K562 (cell line): ENCODE measurements around the gene AJUBA.

Experiments used
- EZH2 ChIP-seq: IDR thresholded peaks from 2 replicates; pipeline ENCODE4 v1.6.1; 2012; ENCODE audit warnings: low read depth, mild to moderate bottlenecking, inconsistent platforms, low read length, borderline replicate concordance
- FOXK1 ChIP-seq: sonication (generic); formaldehyde crosslinking; IDR thresholded peaks from 2 replicates; pipeline ENCODE4 v1.8.0; 2022; ENCODE audit warnings: missing genetic modification reagents, mild to moderate bottlenecking, borderline replicate concordance
- KAT7 ChIP-seq: sonication (generic); formaldehyde crosslinking; IDR thresholded peaks from 2 replicates; pipeline ENCODE4 v1.8.0; 2022; ENCODE audit warnings: missing genetic modification reagents, mild to moderate bottlenecking, borderline replicate concordance
- NR2C2 ChIP-seq, 2 experiments: fragments of 200-800 bp in 1 of 2; sonication (Bioruptor generic) in 1 of 2; sonication (generic) in 1 of 2; formaldehyde crosslinking in 1 of 2; IDR thresholded peaks; 2 replicates each; pipeline versions ENCODE4 v1.6.1 to v1.8.0; 2016 to 2022; ENCODE audit warnings: mild to moderate bottlenecking in 1 of 2, missing compliant biosample characterization in 1 of 2, missing genetic modification characterization in 1 of 2, missing genetic modification reagents in 1 of 2
- SREBF2 ChIP-seq: sonication (generic); formaldehyde crosslinking; IDR thresholded peaks from 2 replicates; pipeline ENCODE4 v1.4.0; 2020; ENCODE audit warnings: mild to moderate bottlenecking, missing genetic modification reagents
- SRF ChIP-seq, 2 experiments: fragments of 250-450, 450-650 bp in 1 of 2; sonication (Bioruptor Pico) in 1 of 2; sonication (generic) in 1 of 2; formaldehyde crosslinking; IDR thresholded peaks; 2 replicates each; pipeline versions ENCODE4 v1.5.0 to v1.5.1; 2020 to 2022; ENCODE audit warnings: mild to moderate bottlenecking in 1 of 2, missing genetic modification reagents in 1 of 2
- ZC3H11A ChIP-seq: IDR thresholded peaks from 2 replicates; pipeline ENCODE4 v1.6.1; 2012; ENCODE audit warnings: low read depth, low read length, improper control_type of control experiment
- ZFP36 ChIP-seq: fragments of 150-350 bp; IDR thresholded peaks from 2 replicates; pipeline ENCODE4 v1.6.1; 2018; ENCODE audit warnings: low read length, low read depth; ENCODE audit not compliant: partially characterized antibody
- ZNF143 ChIP-seq: sonication (generic); formaldehyde crosslinking; IDR thresholded peaks from 2 replicates; pipeline ENCODE4 v1.9.0; 2022; ENCODE audit warnings: mild to moderate bottlenecking, missing genetic modification reagents
- TF ChIP-seq, protein P1 (sequence below), 2 experiments: fragments of 450-650 bp; IDR thresholded peaks; 2 replicates each; pipeline ENCODE4 v1.6.1; 2016
- TF ChIP-seq, protein P2 (sequence below): sonication (generic); formaldehyde crosslinking; IDR thresholded peaks from 2 replicates; pipeline ENCODE4 v1.9.0; 2022; ENCODE audit warnings: mild to moderate bottlenecking, missing genetic modification reagents
- TF ChIP-seq, protein P3 (sequence below): fragments of 450-650 bp; conservative IDR thresholded peaks from 2 replicates; pipeline ENCODE4 v1.6.1; 2016; ENCODE audit warnings: missing genetic modification characterization, low read depth, mild to moderate bottlenecking, control low read depth, missing compliant biosample characterization
- TF ChIP-seq, protein P4 (sequence below): IDR thresholded peaks from 2 replicates; pipeline ENCODE4 v1.6.1; 2016; ENCODE audit warnings: missing genetic modification characterization, missing compliant biosample characterization

DNA sequence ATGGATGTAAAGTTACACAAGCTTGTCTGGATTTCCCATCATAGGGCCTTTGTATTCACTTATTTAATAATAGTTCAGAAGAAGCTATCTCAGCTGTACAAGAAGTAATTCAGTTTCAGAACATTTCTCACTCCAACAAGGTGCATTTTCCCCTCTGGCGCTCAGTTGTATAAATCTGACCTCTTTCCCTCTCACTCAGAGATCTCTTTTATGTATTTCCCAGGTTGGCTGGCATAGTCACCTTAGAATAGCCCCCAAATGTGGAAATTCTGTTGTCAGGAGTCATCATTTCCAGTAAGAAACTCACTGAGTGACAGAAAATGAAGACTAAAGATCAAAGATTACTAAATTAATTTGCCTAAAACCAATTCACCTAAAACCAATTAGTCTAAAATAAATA lies 11.2 kb downstream of the AJUBA start:
- TF ChIP-seq NR2C2 (CRISPR knock-in tag; IDR thresholded peaks at IDR 0.05) (no peak), NR2C2 (tag; IDR thresholded peaks at IDR 0.05) (no peak), ZFP36 (no peak), EZH2 (no peak), SRF (CRISPR knock-in tag; IDR thresholded peaks at IDR 0.05) (no peak), ZC3H11A (no peak), FOXK1 (CRISPR knock-in tag) (no peak), KAT7 (CRISPR knock-in tag) (no peak), SREBF2 (no peak), ZNF143 (no peak)
- TF ChIP-seq, protein P1, sequence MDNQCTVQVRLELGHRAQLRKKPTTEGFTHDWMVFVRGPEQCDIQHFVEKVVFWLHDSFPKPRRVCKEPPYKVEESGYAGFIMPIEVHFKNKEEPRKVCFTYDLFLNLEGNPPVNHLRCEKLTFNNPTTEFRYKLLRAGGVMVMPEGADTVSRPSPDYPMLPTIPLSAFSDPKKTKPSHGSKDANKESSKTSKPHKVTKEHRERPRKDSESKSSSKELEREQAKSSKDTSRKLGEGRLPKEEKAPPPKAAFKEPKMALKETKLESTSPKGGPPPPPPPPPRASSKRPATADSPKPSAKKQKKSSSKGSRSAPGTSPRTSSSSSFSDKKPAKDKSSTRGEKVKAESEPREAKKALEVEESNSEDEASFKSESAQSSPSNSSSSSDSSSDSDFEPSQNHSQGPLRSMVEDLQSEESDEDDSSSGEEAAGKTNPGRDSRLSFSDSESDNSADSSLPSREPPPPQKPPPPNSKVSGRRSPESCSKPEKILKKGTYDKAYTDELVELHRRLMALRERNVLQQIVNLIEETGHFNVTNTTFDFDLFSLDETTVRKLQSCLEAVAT (IDR thresholded peaks at IDR 0.05): no peak
- TF ChIP-seq, protein P2, sequence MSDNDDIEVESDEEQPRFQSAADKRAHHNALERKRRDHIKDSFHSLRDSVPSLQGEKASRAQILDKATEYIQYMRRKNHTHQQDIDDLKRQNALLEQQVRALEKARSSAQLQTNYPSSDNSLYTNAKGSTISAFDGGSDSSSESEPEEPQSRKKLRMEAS (CRISPR knock-in tag): no peak
- TF ChIP-seq, protein P3, sequence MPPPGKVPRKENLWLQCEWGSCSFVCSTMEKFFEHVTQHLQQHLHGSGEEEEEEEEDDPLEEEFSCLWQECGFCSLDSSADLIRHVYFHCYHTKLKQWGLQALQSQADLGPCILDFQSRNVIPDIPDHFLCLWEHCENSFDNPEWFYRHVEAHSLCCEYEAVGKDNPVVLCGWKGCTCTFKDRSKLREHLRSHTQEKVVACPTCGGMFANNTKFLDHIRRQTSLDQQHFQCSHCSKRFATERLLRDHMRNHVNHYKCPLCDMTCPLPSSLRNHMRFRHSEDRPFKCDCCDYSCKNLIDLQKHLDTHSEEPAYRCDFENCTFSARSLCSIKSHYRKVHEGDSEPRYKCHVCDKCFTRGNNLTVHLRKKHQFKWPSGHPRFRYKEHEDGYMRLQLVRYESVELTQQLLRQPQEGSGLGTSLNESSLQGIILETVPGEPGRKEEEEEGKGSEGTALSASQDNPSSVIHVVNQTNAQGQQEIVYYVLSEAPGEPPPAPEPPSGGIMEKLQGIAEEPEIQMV (tag): no peak
- TF ChIP-seq, protein P4, sequence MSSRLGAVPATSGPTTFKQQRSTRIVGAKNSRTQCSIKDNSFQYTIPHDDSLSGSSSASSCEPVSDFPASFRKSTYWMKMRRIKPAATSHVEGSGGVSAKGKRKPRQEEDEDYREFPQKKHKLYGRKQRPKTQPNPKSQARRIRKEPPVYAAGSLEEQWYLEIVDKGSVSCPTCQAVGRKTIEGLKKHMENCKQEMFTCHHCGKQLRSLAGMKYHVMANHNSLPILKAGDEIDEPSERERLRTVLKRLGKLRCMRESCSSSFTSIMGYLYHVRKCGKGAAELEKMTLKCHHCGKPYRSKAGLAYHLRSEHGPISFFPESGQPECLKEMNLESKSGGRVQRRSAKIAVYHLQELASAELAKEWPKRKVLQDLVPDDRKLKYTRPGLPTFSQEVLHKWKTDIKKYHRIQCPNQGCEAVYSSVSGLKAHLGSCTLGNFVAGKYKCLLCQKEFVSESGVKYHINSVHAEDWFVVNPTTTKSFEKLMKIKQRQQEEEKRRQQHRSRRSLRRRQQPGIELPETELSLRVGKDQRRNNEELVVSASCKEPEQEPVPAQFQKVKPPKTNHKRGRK (tag): no peak
